Measurements from ENCODE around the gene TCOF1.

- TF ChIP-seq POLR2A (IDR thresholded peaks at IDR 0.05) (no peak), CTCF (IDR thresholded peaks at IDR 0.05) (no peak)
Observed at GRCh38 chr5:150408231-150408943, 50.9 kb downstream of the TCOF1 start.
